Astrocyte of the spinal cord (primary cell): Measurements from ENCODE around the gene SYNPO2.

Experiments
- DNase-seq: peaks from one replicate; pipeline ENCODE4 v3.0.0; 2011; ENCODE audit warnings: low read depth, low spot score
- H3K4me3 ChIP-seq: 2 replicates; pipeline ENCODE4 v1.5.1; 2011; ENCODE audit warnings: low read depth, mild to moderate bottlenecking, low read length, moderate library complexity
- in situ Hi-C: cut with HindIII; loops from 2 replicates; pipeline ENCODE4 v1.10.0; 2017; ENCODE audit warnings: low sequenced_read_pairs
- TF ChIP-seq, protein P1 (sequence below): IDR thresholded peaks from 2 replicates; pipeline ENCODE4 v1.5.1; 2012; ENCODE audit warnings: low read depth, mild to moderate bottlenecking, low read length, inconsistent platforms

The SYNPO2 gene

DNA sequence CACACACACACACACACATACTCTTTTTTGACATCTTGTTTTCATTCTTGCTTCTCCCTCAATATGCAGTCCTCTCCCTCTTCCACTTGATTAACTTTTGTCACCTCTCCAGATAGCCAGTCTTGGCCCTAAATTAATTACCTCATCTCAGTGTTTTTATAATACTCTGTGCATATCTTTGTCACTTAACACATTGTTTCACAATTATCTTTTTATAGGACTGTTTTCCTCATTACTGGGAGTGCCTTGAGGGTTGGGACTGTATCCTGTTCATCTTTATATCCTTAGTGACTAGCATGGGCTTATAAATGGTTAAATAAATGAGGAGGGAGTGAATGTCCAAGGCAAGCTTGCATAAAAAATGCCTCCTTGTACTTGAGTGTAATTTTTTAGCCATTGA lies 33.1 kb downstream of the SYNPO2 start:
- H3K4me3 ChIP-seq = no peak overlapping the region
- TF ChIP-seq, protein P1, sequence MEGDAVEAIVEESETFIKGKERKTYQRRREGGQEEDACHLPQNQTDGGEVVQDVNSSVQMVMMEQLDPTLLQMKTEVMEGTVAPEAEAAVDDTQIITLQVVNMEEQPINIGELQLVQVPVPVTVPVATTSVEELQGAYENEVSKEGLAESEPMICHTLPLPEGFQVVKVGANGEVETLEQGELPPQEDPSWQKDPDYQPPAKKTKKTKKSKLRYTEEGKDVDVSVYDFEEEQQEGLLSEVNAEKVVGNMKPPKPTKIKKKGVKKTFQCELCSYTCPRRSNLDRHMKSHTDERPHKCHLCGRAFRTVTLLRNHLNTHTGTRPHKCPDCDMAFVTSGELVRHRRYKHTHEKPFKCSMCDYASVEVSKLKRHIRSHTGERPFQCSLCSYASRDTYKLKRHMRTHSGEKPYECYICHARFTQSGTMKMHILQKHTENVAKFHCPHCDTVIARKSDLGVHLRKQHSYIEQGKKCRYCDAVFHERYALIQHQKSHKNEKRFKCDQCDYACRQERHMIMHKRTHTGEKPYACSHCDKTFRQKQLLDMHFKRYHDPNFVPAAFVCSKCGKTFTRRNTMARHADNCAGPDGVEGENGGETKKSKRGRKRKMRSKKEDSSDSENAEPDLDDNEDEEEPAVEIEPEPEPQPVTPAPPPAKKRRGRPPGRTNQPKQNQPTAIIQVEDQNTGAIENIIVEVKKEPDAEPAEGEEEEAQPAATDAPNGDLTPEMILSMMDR = no peak
- in situ Hi-C loops = no loop called here
- no peak for DNase-seq

- H3K4me3 ChIP-seq = no peak overlapping the region
- TF ChIP-seq, protein P1 = no peak
- no peak for DNase-seq
- in situ Hi-C loops = no loop called here
These were observed 35.2 kb downstream of the SYNPO2 start for GRCh38 chr4:118923891-118924290.

GRCh38 chr4:118927974-118928373 lies 39.3 kb downstream of the SYNPO2 start:
- DNase-seq = no peak
- in situ Hi-C loops = no loop called here
- TF ChIP-seq, protein P1 = no peak
- H3K4me3 ChIP-seq = no peak overlapping the region

GRCh38 chr4:118930255-118930654 lies 41.6 kb downstream of the SYNPO2 start:
- H3K4me3 ChIP-seq = no peak overlapping the region
- DNase-seq = no peak
- in situ Hi-C loops = no loop called here
- TF ChIP-seq, protein P1 = no peak

DNA sequence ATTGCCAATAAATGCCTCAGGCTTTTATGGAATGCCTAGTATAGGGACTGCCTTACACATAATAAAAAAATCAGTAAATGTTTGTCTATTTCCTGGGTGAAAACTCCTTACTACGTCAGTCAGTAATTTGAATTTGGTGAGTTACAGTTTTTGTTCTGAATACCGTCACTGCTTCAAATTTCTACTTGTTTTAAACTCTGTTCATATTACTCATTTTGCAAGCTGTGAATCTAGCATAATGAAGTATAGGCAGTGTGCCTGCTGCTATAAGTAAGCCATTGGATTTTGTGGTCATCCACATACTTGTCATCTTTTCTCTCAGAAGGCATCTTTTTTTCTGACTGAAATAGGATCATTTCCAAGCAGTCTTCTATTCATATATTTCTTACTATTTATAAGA lies 43.1 kb downstream of the SYNPO2 start:
- in situ Hi-C loops = no loop called here
- TF ChIP-seq, protein P1 = no peak
- no peak for DNase-seq
- no peak overlapping the region for H3K4me3 ChIP-seq

GRCh38 chr4:118935819-118936218 lies 47.2 kb downstream of the SYNPO2 start:
- H3K4me3 ChIP-seq = no peak overlapping the region
- no peak for DNase-seq
- TF ChIP-seq, protein P1 = no peak
- in situ Hi-C loops = no loop called here

DNA sequence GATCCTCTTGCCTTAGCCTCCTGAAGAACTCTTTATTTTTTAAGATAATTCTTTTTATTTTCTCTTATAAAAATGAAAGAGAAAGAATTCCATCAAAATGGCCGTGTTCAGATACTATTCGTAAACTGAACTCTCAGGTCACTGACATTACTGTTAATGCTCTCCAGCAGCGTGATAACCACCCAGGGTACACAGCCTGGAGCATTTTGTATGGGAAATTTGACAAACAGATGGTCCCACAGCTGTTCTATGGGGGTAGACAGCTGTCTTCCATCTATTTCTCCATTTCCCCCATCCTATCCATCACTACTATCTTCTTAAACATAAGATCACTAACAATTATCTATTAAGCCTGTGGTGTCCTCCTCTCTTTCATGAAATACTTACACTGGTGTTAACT lies 47.8 kb downstream of the SYNPO2 start:
- TF ChIP-seq, protein P1 = no peak
- H3K4me3 ChIP-seq = no peak overlapping the region
- no peak for DNase-seq
- in situ Hi-C loops = no loop called here
